Stimulated activated CD8-positive, alpha-beta memory T cell treated with anti-CD3 and anti-CD28 coated beads, Interleukin-7, amount 100 ng/mL, for 1 hour (primary cell): ENCODE results near the gene LHX8.
"Not testable (repeated sequence)": the region's sequence is repeated elsewhere in the genome, so short reads cannot be mapped to it uniquely, and the experiment has no call there.

Experiments used
- DNase-seq, 2 donors: peaks; one replicate each; pipeline ENCODE4 v3.0.0-alpha.2; 2020; ENCODE audit warnings: low read depth in 2 of 2

The LHX8 gene

DNA sequence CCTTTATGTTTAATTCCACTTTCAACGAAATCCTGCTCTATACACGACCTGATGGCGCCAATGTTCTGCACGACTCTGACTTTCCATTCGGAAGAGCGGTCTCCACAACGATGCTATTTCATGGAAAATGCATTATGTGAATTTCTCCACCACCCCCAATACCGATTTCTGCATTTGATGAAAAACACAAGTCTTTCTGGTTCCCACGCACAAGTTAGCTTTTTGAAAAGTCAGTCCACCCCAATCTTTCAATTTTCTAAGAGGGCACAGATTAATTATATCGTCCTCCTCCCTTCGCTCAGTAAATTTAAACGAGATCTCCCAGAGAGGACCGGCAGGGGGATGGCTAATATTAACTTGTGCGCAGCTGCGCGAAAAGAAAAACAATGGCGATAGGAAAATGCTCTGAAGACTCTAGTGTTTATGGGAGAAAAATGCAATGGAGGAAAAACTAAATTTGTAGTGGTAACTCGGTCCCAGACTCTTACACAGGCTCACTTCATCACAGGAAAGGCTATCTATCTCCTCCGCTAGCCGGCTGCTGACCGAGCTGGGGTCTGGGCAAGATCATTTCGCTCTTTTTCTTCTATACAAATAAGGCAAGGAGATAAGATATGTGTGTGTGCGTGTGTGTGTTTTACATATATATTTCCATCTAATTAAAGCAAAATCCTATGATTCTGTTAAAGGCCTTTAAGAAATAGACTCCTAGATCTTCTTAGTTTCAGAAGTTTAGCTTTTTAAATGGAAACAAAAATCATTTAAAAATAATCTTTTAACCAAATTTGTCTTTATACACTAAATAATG lies 1.2 kb upstream of the LHX8 start:
- no peak for DNase-seq

DNA sequence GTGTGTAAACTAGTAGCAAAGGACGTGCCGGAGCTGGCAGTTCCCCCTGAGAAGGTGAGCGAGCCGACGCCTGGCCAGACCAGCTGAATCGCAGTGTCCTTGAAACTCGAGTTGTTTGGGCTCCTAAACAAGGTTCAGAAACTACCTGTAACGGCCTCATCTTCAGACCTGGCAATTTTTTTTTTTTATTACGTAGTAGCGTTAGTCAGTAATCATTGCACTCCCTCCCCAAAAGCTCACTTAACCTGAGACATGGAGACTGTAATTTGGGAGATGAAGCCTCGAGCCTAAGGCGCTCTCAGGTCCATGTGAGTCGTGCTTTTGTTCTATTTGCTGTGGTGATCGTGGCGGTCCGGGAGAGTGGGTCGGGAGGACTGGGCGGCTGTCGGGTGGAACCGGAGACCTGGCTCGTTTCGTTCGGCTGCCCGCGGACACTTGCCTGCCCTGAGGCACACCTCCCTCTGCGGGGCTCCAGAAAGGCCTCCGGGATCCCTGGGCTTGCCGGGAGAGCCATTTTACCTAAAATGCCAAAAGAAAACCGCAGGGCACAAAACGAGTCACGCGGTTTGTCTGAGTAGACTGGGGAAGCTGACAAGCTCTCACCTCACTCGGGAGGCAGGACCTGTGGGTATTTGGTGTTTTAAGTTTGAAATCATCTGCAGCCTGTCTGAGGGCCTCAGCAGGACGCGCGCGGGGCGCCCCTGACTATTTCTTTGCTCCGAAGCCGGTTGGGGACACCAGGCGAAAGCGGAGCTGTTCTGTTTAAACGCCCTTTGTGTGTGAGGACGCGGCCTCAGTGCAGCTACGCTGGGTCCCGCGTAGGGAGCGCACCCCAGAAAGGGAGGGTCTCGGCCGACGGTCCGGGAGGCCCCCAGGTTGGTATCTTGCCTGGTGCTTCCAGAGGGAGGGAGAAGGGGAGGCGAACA lies 722 bp downstream of the LHX8 start:
- no peak for DNase-seq

DNA sequence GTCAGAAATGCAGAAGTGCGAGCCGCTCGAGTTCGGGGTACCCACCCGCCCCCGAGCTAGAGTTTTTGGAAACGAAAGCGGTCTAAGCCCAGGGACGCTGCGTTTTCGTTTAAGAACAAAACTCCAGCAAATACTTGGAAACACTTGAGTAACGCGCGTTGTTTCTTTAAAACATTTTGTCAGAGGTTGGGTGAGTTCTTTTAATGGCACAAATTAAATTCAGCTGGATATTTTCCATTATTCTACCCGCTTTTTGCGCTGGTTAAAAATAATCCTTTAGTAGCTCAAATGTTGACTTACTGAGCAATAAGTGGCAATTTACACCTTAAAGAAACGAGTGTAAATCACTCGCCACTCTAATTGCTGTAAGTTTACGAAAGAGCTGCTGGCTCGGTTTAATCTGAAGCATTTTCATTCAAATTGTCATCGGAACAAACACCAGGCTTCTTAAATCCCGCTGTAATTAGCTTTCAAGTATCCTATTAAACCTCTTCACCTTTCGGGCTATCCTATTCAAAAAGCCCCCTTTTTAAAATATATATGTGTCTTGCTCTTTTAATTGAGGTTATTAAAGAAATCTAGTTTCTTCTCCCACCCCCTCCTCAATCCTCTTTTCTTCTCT lies 1.5 kb downstream of the LHX8 start:
- no peak for DNase-seq

DNA sequence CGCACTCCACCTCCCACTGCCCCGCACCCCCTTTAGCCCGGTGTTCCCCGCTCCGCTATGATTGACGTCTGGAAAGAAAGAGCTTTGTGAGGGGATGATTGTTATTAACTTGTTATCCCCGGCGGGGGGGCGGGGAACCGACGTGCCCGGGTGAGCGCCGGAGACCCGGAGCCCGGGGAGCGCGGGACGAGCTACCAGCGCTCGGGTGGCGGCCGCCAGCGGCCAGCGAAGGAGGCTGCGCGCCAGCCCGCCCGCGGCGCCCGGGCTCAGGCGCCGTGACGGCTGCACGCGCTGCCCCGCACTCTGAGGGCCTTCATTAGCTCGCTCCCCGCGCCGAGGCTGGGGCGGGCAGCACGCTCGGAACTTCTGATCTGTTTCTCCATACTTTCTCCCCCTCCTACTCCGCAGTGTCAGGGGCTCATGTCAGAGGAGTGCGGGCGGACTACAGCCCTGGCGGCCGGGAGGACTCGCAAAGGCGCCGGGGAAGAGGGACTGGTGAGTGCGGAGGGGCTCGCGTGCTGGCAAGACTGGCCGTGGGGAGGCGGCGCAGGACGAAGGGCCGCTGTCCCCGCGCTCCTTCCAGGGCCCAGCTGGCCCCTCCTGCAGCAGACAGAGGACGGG lies 2.1 kb downstream of the LHX8 start:
- no peak for DNase-seq

DNA sequence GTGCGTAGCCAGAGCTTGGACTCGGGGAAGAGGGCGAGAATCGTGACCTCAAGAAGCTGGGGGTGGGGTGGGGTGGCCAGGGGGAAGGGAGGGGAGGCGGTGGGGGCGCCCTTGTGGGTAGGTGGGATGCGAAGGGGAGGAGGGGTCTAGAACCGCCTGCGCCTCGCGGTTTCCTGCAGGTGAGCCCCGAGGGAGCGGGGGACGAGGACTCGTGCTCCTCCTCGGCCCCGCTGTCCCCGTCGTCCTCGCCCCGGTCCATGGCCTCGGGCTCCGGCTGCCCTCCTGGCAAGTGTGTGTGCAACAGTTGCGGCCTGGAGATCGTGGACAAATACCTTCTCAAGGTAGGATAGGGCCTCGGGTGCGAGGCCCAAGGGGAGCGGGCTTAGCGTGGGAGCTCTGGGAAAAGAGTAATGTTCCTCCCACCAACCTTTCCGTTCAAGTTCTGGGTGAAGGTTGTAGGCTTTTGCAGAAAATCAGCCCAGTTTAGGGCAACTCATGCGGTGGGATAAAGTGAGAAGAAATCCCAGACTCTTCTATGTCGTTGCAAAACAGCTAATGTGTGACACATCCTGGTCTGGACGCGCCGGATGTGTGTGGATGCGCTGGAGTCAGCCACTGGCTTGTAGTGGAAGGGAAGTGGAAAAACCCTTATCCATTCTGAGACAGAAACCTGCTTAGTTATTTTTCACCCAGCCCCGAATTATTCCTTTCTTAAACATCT lies 2.9 kb downstream of the LHX8 start:
- no peak for DNase-seq

DNA sequence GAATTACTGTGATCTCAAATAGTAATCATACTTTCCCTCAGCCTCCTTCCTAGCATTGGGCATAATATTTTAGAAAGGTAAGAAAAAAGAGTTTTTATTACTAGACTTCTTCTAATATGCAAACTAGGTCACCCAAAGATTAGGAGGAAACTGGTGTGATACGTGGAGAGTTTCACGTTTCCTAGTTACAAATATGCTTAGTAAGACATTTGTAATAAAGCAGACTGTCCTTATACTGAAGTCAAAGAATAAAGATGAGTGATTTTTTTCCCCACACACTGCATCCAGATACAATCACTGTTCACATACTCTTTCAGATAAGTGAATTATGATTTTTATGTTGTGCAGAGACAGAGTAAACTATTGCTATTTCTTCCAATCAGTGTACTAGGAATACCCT lies 17.9 kb downstream of the LHX8 start:
- DNase-seq = no peak

DNA sequence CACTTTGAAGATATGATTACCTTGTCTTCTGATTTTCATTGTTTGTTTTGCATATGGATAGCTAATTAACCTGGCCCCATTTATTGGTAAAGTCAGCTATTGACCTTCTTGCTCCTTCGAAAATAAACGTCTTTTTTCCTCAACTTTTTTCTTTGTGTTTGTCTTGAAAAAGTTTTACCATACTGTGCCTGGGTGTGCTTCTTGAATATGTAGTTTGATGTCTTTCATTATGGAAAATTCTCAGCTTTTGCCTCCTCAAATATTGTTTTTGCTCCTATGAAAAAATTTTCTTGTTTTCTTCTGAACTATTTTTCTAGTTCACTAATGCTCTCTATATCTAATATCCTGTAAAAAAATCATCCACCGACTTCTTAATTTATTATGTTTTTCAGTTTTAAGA lies 25.0 kb downstream of the LHX8 start:
- no peak for DNase-seq

DNA sequence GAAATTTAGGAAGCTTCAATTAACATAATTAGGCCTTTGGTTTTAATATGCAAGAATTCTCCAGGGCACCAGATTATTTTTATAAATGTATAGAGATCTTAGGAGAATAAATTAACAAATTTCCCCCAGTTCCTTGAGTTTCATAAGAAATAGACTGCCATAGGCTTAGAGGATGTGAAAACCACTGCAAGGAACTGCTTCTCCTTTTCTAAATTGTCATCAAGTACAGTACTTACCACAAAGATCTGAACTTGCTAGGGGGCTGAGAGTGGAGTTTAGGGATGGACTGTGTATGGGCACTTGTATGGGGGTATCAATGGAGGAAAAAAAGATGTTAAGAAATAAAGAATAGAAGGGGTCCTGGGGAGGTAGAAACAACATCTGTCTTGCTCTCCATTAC lies 31.1 kb downstream of the LHX8 start:
- DNase-seq = no peak

DNA sequence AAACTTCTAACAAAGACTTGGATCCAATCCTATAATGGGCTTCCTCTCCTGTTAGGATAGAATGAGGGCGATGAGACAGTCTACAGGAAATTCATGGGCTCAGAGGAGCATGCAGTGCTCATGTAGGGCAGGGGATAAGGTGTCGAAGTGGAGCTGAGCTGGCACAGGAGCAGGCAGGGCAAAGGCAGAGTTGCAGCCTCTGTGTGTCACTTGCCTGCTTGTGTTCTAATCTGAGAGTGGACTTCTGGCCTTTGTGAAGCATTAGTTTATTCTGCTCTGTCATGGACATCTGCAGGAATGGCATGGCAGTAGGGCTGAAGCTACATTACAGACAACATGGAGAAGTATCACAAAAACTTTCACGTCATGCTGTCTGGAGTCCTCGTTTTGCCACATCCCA lies 32.6 kb downstream of the LHX8 start:
- DNase-seq = no peak

DNA sequence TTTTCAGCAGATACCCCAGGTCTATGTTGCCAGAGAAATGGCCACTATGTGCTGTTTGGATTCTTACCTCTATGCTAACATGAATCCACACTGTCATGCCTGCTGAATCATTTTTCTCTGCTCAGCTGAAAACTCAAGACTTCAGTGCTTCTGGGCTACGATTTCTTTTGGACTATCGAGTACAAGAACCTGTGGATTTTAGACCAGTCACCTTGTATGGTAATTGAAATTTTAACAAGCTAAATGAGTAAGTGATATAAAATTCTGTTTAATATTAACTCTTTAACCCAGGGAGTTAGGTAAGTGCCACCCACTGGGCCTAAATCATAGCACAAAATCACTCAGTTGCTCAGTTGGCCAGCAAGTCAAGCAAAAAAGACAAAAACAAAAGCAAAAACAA lies 35.8 kb downstream of the LHX8 start:
- no peak for DNase-seq

DNA sequence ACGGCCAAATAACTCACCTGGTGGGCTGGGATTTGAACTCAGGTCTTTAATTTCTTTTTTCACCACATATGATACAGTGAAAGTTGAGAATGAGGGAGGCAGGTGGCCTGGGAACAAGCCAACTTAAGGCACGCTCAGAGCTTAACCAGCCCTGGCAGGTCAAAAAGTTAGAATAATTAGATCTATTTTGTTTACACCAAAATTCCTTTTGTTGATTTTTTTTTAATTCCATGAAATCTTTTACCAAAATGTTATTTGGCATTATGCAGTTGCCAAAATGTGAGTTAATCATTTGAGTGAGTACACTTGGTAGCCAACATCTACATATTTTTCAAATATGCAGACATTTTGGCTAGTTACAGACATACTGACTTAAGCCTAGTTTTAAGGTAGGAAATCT lies 36.8 kb downstream of the LHX8 start:
- DNase-seq = no peak

DNA sequence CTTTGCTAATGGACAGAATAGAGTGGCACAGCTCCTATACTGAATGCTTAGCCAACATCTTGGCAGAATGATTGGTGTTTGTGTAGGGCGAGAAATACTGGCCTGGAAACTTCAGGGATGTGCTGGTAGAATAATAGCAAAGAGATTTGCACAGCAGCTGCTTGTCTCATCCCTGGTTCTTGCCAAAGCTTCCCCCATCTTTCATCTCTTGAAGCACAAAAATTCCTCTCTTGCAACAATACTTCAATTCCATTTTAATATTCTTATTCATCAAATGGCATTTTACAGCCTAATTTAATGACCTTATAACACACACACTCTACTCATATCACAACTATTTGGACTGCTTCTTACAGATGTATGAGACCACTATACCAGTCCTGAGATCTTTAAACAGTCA lies 37.7 kb downstream of the LHX8 start:
- no peak for DNase-seq

DNA sequence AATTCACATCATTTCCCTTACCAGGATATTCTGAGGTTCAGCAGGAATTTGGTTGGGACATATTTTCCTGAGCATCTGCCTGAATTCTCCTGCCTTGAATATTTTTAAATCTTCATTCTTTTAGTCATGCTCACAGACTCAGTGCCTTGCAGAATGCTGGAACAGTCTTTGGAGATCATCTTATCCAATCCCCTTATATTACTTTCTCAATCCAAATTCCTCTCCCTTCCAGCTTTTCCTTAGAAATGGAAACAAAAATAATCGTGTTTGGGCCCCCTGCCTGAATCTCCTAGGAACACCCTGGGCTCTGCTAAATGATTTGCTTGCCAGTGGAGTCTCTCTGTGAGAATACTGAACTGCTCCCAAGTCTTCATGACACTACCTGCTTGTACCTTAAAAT lies 38.4 kb downstream of the LHX8 start:
- DNase-seq = no peak

DNA sequence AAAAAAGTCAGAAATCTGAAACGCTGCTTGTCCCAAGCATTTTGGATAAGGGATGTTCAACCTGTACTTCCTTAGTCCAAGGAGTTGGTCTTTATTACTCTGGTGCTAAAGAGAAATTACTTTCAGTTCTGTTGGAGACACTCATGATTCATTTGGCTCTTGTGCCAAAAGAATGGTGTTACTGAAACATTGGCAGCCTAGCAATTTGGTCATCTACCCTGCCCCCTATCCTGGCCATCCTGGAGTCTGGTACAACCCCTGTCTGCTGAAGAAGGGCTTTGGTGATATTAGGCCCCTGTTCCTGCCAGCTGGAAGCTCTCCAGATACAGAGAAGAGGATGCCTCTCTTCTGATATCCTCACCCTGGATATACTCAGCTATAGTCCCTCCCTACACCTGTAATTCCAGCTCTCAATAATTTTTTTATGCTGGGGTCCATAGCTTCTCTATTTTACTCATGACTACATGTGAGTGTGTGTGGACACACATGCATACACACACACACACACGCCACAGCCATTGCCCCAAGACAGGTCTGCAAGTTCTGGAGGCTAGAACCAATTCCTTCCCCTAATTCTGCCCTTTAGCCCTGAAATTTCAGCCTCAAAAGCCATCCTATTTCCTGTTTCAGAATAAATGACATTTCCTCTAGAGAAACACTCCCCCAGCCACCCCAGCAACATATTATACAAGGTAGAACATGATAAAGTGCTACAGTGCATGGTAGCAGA lies 40.0 kb downstream of the LHX8 start:
- DNase-seq = no peak

DNA sequence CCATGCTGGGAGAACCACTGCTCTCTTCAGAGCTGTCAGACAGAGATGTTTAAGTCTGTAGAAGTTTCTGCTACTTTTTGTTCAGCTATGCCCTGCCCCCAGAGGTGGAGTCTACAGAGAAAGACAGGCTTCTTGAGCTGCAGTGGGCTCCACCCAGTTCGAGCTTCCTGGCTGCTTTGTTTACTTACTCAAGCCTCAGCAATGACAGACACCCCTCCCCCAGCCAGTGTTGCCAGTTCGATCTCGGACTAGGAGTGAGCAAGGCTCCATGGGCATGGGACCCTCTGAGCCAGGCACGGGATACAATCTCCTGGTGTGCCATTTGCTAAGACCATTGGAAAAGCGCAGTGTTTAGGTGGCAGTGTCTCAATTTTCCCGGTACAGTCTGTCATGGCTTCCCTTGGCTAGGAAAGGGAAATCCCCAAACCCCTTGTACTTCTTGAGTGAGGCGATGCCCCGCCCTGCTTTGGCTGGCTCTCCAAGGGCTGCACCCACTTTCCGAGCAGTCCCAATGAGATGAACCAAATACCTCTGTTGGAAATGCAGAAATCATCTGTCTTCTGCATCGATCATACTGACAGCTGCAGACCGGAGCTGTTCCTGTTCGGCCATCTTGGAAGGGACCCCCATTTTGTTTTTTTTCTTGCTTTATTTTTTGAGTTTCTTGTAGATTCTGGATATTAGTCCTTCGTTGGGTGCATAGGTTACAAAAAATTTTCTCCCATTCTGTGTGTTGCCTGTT lies 47.2 kb downstream of the LHX8 start:
- not testable (repeated sequence) for DNase-seq

DNA sequence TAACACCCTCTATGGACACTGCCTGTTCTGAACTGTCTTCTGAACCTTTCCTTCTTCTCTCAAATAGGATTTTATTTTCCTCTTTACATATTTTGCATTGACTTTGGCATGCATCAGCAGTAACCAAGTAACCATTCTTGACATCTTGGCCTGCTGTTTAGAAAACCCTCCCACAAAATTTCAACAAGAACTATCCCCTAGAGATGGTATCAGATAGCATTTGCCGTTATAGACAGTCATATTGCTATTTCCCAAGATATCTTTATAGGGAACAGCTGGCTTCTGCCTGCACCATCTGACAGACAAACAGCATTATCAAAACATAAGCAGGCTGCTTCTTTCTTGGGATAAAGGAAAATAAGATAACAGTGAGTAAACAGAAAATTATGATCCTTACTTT lies 54.7 kb downstream of the LHX8 start:
- DNase-seq = no peak

DNA sequence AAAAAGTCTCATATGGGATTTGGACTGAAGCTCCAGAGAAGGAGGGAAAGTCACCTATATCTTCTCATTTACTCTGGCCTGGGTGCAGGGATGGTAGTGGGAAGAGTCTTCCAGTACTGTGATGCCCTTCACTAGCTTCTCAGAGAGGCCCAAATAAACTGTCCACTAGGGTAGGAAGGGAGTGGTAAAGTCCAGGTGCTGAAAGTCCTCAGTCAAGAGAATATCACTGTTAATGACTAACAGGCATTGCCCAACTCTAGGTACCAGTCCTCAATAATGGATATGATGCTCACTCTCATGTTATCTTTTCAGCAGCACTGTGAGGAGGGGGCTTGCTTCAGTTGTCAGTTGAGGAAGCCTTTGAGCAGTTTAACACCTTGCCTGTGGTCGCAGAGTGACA lies 64.0 kb downstream of the LHX8 start:
- no peak for DNase-seq

DNA sequence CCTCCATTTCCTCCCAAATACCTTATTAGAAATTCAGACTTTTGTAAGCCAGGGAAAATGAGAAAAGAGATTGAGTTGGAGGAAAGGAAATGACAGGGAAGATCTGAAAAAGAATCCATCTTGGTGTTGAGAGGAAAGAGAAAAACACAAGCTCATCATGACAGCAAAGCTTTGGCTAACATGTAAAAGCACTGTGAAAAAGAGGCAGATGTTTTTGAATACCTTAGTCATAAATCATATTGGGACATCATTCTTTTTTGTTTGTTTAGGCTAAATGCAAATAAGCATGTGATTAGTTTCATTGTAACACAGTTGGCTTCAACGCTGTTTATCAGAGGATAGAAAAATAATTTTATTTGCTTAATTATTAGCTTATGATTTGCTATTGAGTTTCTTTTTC lies 64.6 kb downstream of the LHX8 start:
- DNase-seq = no peak

DNA sequence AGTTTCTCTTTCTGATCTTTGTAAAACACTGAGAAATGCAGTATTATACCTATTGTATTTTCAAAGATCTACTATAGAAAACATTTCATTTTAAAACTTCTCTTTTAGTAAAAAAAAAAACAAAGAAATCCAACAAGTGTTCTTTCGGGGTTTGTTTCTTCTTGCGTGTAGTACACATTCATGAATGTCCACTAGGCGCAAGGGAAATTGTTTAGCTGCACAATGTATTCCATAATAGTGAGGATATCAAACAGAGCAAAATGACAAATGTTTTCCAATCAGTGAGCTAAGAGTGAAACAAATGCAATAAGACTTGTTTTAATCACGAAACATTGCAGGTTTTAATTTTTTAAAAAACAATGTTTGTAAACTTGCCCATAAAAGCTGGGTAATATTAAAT lies 68.6 kb downstream of the LHX8 start:
- no peak for DNase-seq
